WTC11 (cell line): Measurements from ENCODE around the gene PPP2R5E.

Experiments
- JUN ChIP-seq: sonication (generic); formaldehyde crosslinking; IDR thresholded peaks from 2 replicates; pipeline ENCODE4 v1.8.0; 2023; ENCODE audit warnings: mild to moderate bottlenecking, missing genetic modification reagents
- KAT7 ChIP-seq: sonication (generic); formaldehyde crosslinking; IDR thresholded peaks from 2 replicates; pipeline ENCODE4 v1.8.1; 2023; ENCODE audit warnings: missing genetic modification reagents, mild to moderate bottlenecking, borderline replicate concordance
- TF ChIP-seq, protein P1 (sequence below): fragments of 200-600 bp; IDR thresholded peaks from 2 replicates; pipeline ENCODE4 v1.8.0; 2022; ENCODE audit warnings: antibody characterized with exemption
- TF ChIP-seq, protein P2 (sequence below): sonication (generic); formaldehyde crosslinking; conservative IDR thresholded peaks from 2 replicates; pipeline ENCODE4 v1.8.1; 2022; ENCODE audit warnings: mild to moderate bottlenecking, missing genetic modification reagents
- TF ChIP-seq, protein P3 (sequence below): sonication (generic); formaldehyde crosslinking; IDR thresholded peaks from 2 replicates; pipeline ENCODE4 v1.8.1; 2023; ENCODE audit warnings: mild to moderate bottlenecking, missing genetic modification reagents, moderate library complexity
- TF ChIP-seq, protein P4 (sequence below): sonication (generic); formaldehyde crosslinking; IDR thresholded peaks from 2 replicates; pipeline ENCODE4 v1.8.1; 2022; ENCODE audit warnings: mild to moderate bottlenecking, missing genetic modification reagents, moderate library complexity, borderline replicate concordance

DNA sequence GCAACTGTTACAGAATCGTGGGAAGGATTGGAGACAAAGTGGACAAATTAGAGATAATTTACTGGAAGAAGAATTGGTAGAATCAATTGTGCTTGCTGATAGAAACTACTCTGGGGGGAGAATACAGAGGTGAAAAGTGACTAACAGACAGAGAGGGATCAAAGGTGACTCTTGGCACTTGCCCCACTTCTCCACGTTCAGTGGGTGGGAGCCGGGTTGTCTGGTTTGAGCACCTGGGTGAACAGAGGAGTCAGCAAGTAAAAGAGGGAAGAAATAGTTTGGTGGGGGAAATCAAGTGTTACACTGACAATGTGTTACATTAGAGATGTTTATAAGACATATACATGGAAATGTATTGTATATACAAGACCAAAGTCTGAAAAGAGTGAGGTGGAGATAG lies 69.1 kb downstream of the PPP2R5E start:
- TF ChIP-seq JUN (CRISPR knock-in tag) (no peak), KAT7 (CRISPR knock-in tag) (no peak)
- TF ChIP-seq, protein P1, sequence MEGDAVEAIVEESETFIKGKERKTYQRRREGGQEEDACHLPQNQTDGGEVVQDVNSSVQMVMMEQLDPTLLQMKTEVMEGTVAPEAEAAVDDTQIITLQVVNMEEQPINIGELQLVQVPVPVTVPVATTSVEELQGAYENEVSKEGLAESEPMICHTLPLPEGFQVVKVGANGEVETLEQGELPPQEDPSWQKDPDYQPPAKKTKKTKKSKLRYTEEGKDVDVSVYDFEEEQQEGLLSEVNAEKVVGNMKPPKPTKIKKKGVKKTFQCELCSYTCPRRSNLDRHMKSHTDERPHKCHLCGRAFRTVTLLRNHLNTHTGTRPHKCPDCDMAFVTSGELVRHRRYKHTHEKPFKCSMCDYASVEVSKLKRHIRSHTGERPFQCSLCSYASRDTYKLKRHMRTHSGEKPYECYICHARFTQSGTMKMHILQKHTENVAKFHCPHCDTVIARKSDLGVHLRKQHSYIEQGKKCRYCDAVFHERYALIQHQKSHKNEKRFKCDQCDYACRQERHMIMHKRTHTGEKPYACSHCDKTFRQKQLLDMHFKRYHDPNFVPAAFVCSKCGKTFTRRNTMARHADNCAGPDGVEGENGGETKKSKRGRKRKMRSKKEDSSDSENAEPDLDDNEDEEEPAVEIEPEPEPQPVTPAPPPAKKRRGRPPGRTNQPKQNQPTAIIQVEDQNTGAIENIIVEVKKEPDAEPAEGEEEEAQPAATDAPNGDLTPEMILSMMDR: no peak
- TF ChIP-seq, protein P2, sequence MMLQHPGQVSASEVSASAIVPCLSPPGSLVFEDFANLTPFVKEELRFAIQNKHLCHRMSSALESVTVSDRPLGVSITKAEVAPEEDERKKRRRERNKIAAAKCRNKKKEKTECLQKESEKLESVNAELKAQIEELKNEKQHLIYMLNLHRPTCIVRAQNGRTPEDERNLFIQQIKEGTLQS: no peak
- TF ChIP-seq, protein P3, sequence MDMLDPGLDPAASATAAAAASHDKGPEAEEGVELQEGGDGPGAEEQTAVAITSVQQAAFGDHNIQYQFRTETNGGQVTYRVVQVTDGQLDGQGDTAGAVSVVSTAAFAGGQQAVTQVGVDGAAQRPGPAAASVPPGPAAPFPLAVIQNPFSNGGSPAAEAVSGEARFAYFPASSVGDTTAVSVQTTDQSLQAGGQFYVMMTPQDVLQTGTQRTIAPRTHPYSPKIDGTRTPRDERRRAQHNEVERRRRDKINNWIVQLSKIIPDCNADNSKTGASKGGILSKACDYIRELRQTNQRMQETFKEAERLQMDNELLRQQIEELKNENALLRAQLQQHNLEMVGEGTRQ (CRISPR knock-in tag): no peak
- TF ChIP-seq, protein P4, sequence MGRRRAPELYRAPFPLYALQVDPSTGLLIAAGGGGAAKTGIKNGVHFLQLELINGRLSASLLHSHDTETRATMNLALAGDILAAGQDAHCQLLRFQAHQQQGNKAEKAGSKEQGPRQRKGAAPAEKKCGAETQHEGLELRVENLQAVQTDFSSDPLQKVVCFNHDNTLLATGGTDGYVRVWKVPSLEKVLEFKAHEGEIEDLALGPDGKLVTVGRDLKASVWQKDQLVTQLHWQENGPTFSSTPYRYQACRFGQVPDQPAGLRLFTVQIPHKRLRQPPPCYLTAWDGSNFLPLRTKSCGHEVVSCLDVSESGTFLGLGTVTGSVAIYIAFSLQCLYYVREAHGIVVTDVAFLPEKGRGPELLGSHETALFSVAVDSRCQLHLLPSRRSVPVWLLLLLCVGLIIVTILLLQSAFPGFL (CRISPR knock-in tag): no peak
